D721Med (cell line): ENCODE measurements around the gene RPL13A.

Experiments
- DNase-seq: peaks from one replicate; pipeline ENCODE4 v3.0.0; 2011; ENCODE audit warnings: low spot score; ENCODE audit not compliant: insufficient read length
- FAIRE-seq: peaks from 2 replicates; lab custom pipeline; 2011; peaks lifted over from hg19 to GRCh38; lab: Jason Lieb, UNC
- TF ChIP-seq, protein P1 (sequence below): IDR thresholded peaks from 2 replicates; pipeline ENCODE4 v1.5.1; 2012; ENCODE audit warnings: mild to moderate bottlenecking, control low read depth; ENCODE audit not compliant: insufficient read depth; ENCODE audit errors: missing control alignments

The RPL13A gene

GRCh38 chr19:49514151-49514550, 26.7 kb downstream of the RPL13A start:
- no peak for FAIRE-seq
- DNase-seq = no peak
- TF ChIP-seq, protein P1, sequence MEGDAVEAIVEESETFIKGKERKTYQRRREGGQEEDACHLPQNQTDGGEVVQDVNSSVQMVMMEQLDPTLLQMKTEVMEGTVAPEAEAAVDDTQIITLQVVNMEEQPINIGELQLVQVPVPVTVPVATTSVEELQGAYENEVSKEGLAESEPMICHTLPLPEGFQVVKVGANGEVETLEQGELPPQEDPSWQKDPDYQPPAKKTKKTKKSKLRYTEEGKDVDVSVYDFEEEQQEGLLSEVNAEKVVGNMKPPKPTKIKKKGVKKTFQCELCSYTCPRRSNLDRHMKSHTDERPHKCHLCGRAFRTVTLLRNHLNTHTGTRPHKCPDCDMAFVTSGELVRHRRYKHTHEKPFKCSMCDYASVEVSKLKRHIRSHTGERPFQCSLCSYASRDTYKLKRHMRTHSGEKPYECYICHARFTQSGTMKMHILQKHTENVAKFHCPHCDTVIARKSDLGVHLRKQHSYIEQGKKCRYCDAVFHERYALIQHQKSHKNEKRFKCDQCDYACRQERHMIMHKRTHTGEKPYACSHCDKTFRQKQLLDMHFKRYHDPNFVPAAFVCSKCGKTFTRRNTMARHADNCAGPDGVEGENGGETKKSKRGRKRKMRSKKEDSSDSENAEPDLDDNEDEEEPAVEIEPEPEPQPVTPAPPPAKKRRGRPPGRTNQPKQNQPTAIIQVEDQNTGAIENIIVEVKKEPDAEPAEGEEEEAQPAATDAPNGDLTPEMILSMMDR = no peak

GRCh38 chr19:49515767-49516166, 28.4 kb downstream of the RPL13A start:
- no peak for FAIRE-seq
- TF ChIP-seq, protein P1 = no peak
- no peak for DNase-seq

DNA sequence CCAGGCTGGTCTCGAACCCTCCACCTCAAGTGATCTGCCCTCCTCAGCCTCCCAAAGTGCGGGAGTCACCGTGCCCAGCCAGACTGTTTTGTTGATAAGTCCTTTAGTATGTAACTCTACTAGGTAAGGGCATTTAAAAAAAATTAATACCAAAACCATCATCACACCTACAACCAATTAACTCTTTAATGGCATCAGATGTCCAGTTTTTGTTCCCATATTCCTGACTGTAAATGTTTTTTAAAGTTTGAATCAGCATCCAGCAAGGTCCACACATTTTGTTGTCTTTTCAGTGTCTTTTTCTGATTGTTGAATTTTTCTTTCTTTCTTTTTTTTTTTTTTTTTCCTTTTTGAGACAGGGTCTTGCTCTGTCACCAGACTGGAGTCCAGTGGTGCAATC, 30.6 kb downstream of the RPL13A start:
- TF ChIP-seq, protein P1 = no peak
- no peak for FAIRE-seq

GRCh38 chr19:49520705-49521319, 33.4 kb downstream of the RPL13A start:
- FAIRE-seq (no peak), DNase-seq (no peak)
- TF ChIP-seq, protein P1 = no peak

More for the DNA sequence above, 30.6 kb downstream of the RPL13A start:
- DNase-seq = no peak

GRCh38 chr19:49524812-49525455, 37.5 kb downstream of the RPL13A start:
- no peak for FAIRE-seq
- TF ChIP-seq, protein P1 = no peak
- DNase-seq = peak; percentile 7

- DNase-seq (no peak), FAIRE-seq (no peak)
- TF ChIP-seq, protein P1 = no peak
These were observed 40.9 kb downstream of the RPL13A start for GRCh38 chr19:49528211-49528771.

GRCh38 chr19:49530708-49531107, 43.3 kb downstream of the RPL13A start:
- TF ChIP-seq, protein P1 = no peak
- DNase-seq (no peak), FAIRE-seq (no peak)
